C4-2B (cell line): ENCODE results near the gene ALG5.
A peak's percentile ranks its signal among the peaks of the same experiment; 100 is the strongest.

Experiments
- H3K27ac ChIP-seq: fragments of 450-650 bp; 2 replicates; pipeline ENCODE4 v1.5.1; 2017
- ZFX ChIP-seq: fragments of 450-650 bp; IDR thresholded peaks from 2 replicates; pipeline ENCODE4 v1.6.1; 2017
- TF ChIP-seq, protein P1 (sequence below): fragments of 450-650 bp; conservative IDR thresholded peaks from 2 replicates; pipeline ENCODE4 v1.5.1; 2017; ENCODE audit warnings: mild to moderate bottlenecking

Gene ALG5

GRCh38 chr13:36954542-36954941, 44.6 kb downstream of the ALG5 start:
- no peak for TF ChIP-seq ZFX
- no peak overlapping the region for H3K27ac ChIP-seq

DNA sequence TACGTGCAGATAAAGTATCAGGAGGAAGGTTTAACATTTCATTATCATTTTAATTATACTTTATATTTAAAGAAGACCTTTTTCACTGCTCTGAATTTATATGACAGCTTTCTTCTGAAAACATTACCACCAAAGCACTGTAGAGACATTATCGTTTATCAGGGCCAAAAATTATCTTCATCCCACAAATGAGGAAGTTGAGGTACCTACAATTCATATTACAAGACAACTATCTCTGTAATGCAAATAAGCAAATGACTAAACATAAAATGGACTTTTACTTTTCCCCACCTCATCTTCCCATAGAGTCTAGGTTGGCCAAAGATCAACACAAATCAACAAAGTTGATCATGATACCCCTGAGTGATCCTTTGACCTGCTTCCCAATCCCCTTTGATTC, 48.2 kb downstream of the ALG5 start:
- H3K27ac ChIP-seq: no peak overlapping the region
- TF ChIP-seq, protein P1, sequence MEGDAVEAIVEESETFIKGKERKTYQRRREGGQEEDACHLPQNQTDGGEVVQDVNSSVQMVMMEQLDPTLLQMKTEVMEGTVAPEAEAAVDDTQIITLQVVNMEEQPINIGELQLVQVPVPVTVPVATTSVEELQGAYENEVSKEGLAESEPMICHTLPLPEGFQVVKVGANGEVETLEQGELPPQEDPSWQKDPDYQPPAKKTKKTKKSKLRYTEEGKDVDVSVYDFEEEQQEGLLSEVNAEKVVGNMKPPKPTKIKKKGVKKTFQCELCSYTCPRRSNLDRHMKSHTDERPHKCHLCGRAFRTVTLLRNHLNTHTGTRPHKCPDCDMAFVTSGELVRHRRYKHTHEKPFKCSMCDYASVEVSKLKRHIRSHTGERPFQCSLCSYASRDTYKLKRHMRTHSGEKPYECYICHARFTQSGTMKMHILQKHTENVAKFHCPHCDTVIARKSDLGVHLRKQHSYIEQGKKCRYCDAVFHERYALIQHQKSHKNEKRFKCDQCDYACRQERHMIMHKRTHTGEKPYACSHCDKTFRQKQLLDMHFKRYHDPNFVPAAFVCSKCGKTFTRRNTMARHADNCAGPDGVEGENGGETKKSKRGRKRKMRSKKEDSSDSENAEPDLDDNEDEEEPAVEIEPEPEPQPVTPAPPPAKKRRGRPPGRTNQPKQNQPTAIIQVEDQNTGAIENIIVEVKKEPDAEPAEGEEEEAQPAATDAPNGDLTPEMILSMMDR: no peak
- TF ChIP-seq ZFX: no peak

GRCh38 chr13:36950330-36950729, 48.8 kb downstream of the ALG5 start:
- no peak for TF ChIP-seq ZFX
- TF ChIP-seq, protein P1: no peak
- no peak overlapping the region for H3K27ac ChIP-seq

DNA sequence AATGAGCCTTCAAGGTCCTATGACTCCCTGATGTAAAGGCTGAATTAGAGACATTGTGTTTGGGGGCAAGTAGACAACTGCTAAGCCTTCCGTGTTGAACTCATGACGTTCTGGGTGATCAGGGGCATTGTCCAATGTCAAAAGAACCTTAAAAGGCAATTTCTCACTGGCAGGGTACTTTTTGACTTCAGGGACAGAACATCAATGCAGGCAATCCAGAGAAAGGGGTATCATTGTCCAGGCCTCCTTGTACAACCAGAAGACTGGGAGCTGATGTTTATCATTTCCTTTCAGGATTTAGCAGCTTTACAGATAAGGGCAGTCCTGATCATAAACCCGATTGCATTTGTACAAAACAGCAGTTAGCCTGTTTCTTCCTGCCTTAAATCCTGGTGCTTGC, 54.1 kb downstream of the ALG5 start:
- TF ChIP-seq, protein P1: no peak
- TF ChIP-seq ZFX: no peak
- H3K27ac ChIP-seq: no peak overlapping the region

GRCh38 chr13:36925603-36926002, 73.5 kb downstream of the ALG5 start:
- no peak overlapping the region for H3K27ac ChIP-seq
- no peak for TF ChIP-seq ZFX
- TF ChIP-seq, protein P1: no peak

DNA sequence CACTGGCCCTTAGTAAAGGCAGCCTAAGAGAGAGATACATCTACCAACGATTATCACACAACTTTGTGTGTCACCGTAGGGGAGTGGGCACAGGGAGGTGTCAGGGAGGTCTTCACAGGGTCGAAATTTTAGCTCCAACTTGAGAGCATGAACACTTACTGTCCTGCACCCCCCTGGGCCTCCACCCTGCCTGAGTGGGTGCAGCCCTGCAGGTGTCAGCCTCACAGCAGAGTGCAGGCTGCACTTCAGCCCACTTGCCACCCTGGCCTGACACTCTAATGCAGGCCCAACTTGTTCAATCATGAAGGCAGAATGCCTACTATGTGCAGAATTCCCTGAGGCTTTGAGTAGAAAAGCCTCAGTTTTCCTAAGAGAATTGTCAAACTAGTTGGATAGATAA, 75.1 kb downstream of the ALG5 start:
- no peak for TF ChIP-seq ZFX
- TF ChIP-seq, protein P1: no peak
- no peak overlapping the region for H3K27ac ChIP-seq

DNA sequence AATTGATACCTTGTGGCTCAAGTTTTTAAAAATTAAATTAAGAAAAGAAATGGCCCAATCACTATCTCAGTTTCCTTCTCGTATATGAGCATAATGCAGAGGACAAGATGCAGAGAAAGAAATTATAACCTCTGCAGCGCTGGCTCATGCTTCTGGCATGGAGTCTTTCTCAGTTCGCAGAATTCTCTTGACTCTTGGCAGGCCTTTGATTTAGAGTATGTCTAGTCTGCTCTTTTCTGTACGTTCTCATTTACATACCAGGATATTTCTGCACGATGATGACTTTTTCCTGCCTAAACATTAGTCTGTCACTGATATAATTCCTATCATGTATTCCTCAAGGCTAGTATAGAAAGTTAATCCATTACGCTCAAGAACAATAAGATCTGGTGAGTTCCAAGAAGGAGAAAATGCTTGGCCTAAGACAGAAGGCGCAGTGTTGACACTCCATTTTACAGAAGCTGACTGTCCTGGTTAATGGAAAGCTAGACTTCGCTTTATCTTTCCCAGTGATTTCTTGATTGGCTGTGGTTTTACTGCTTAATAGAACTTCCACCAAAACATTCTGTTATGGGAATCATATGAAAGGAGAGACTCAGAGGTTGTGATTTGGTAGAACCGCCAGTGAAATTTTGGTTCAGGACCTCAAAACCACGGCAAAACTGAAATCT, 77.4 kb downstream of the ALG5 start:
- H3K27ac ChIP-seq: no peak overlapping the region
- no peak for TF ChIP-seq ZFX
- TF ChIP-seq, protein P1: no peak

DNA sequence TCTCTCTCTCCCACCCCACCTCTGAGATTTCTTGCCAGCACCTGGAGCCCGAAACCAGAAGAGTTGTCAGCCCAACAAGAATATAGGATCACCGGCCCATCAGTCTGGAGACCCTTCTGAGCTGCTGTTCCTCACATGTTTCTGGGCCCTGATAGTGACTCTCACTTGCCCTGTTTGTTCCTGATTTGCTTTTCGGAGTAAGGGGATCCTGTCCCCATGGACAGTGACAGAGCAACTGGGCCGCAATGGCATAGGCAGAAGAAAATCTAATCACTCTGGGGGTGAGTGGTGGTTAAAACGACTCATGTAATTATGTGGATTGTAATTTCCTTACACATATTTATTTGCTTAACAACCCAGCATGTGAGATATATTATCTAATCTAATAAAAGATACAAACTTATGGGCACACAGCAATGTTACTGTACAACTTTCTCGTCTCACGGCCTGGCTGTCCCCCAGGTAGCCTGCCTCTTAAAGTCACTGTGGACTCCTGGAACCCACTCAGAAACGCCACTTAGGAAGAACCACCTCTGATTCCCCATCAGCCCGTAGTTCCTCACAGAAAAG, 78.4 kb downstream of the ALG5 start:
- peak overlapping the region; percentile 76 for H3K27ac ChIP-seq
- TF ChIP-seq ZFX: no peak
- TF ChIP-seq, protein P1: no peak
